Measurements from ENCODE around the gene THAP4.

GRCh38 chr2:241547781-241548450 lies 89.0 kb downstream of the THAP4 start:
- TF ChIP-seq CTCF (conservative IDR thresholded peaks at IDR 0.05; ENCODE audit: low read depth, low read length) (no peak), RFX5 (IDR thresholded peaks at IDR 0.05; ENCODE audit: low read depth, low read length) (no peak), NFE2L2 (IDR thresholded peaks at IDR 0.05; ENCODE audit: low read depth, low read length) (no peak), MAZ (IDR thresholded peaks at IDR 0.05; ENCODE audit: borderline replicate concordance, low read depth, low read length) (no peak), RAD21 (IDR thresholded peaks at IDR 0.05; ENCODE audit: low read length) (no peak), ELK1 (IDR thresholded peaks at IDR 0.05; ENCODE audit: borderline replicate concordance, low read depth, low read length) (no peak), MXI1 (IDR thresholded peaks at IDR 0.05; ENCODE audit: borderline replicate concordance, low read depth, low read length) (no peak), POLR2A (IDR thresholded peaks at IDR 0.05; ENCODE audit: low read depth, low read length) (no peak)
- TF ChIP-seq, protein P1, sequence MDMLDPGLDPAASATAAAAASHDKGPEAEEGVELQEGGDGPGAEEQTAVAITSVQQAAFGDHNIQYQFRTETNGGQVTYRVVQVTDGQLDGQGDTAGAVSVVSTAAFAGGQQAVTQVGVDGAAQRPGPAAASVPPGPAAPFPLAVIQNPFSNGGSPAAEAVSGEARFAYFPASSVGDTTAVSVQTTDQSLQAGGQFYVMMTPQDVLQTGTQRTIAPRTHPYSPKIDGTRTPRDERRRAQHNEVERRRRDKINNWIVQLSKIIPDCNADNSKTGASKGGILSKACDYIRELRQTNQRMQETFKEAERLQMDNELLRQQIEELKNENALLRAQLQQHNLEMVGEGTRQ (IDR thresholded peaks at IDR 0.05; ENCODE audit: low read depth, low read length): no peak
